ENCODE data around the gene LGALS7. TPM values are rescaled to one million over a fixed set of nuclear protein-coding genes. Genes with fewer than 3 reads are reported as not detected.

LGALS7 gene
- total and polyA plus RNA-seq, 10 of the 15 experiments (the other 5 are each of a cell fraction or from before 2014, with no cell fraction given): 0.19 TPM; not detected in 9

DNA sequence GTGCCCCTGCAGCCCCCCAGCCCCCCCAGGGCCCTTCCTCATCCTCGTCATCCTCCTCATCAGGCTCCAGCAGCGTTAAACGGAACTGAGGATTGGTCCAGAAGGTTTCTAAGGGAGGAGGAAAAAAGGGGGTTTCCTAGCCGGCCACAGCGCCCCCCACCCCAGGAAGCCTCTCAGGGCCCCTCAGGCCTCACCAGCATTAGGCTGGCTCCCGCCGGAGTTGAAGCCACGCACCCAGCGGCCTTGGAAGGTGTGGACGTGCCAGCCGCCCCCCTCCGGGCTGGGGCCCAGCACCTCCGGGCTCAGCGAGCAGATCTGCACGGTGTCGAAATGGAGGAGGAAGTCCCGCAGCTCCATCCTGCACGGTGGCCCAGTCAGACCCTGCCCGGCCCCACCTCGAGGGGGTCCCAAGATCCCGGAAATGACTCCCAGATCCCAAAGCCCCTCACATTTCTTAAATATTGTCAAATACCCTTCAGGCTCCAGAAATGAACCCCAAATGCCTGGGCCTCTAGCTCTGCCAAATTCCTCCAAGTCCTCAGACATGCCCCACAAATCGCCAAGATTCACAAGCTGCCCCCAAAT is 35.9 kb downstream of the LGALS7 start:
- no TSS peak for BruUV-seq (replicated peaks)
- H3K4me2 ChIP-seq (ENCODE audit: control insufficient read depth, insufficient read depth): peak overlapping the region; percentile 42
- H3K27ac ChIP-seq (ENCODE audit: control insufficient read depth, insufficient read depth): no peak overlapping the region
- H2AFZ ChIP-seq (ENCODE audit: control insufficient read depth, low read depth, low read length): peak overlapping the region; percentile 60; the same call in 1 of the 2 replicates
- ChIA-PET POLR2A (interaction anchor here (0.6 to 1.0 kb wide), 4 partner anchors 11 to 185 kb away, joined by 3 to 5 read pairs (median 4); no protein-coding TSS in a partner anchor), RAD21 (ENCODE audit: unreplicated experiment) (interaction anchor here (0.5 kb wide), 1 partner anchor 382 kb away, joined by 3 read pairs; no protein-coding TSS in a partner anchor), CTCF (interaction anchor here (1.5 kb wide), 1 partner anchor 163 kb away, joined by 5 read pairs; the partner anchor contains the start of gene NFKBIB), SMC1A (ENCODE audit: uncharacterized antibody, unreplicated experiment) (no interaction called here)
- H3K36me3 ChIP-seq (ENCODE audit: control insufficient read depth in 2 of 2, insufficient read depth in 2 of 2, low read length in 1 of 2): no peaks in the 10 kb centered on the region
- DNase-seq (ENCODE audit: low read depth, low spot score): no peak
- FAIRE-seq: no peak
- no peaks in the 10 kb centered on the region for H4K20me1 ChIP-seq (ENCODE audit: control insufficient read depth, insufficient read depth)
- 8% methylated on average over 19 of the region's 22 CpGs for WGBS (ENCODE audit: insufficient coverage, insufficient replicate concordance, low lambda C conversion rate, missing lambda C conversion rate)
- in situ Hi-C loops (cut with MboI) (no loop called here), intact Hi-C loops (cut with micrococcal nuclease; ENCODE audit: unreplicated experiment) (loop anchor here (10.0 kb wide), 1 partner anchor 223 kb away; no protein-coding TSS in a partner anchor)
- H3K4me1 ChIP-seq (ENCODE audit: control insufficient read depth, insufficient read depth, low read length): peaks cover 22% of the 10 kb centered on the region
- no peak overlapping the region for H3K9ac ChIP-seq (ENCODE audit: control insufficient read depth, insufficient read depth, low read length)
- no peaks in the 10 kb centered on the region for H3K27me3 ChIP-seq (replicated peaks in 1 of 2; ENCODE audit: control insufficient read depth in 2 of 2, insufficient read depth in 2 of 2, low read length in 1 of 2)
- ATAC-seq: no peak
- H3K4me3 ChIP-seq: no peak overlapping the region; the same call in 1 of the 2 replicates
- H3K9me3 ChIP-seq (replicated peaks; ENCODE audit: control insufficient read depth, insufficient read depth, low read length): no peaks in the 10 kb centered on the region
- TF ChIP-seq TCF3 (IDR thresholded peaks at IDR 0.05; ENCODE audit: borderline replicate concordance, insufficient read depth, low read depth, low read length) (no peak), ZBED1 (IDR thresholded peaks at IDR 0.05; ENCODE audit: borderline replicate concordance) (no peak), SMC3 (IDR thresholded peaks at IDR 0.05; ENCODE audit: borderline replicate concordance, low read length) (no peak), ZBTB33 (IDR thresholded peaks at IDR 0.05) (no peak), ZNF24 (IDR thresholded peaks at IDR 0.05) (no peak), SREBF2 (IDR thresholded peaks at IDR 0.05; ENCODE audit: low read length) (no peak), NFIC (IDR thresholded peaks at IDR 0.05; ENCODE audit: low read depth, low read length) (no peak), SMAD1 (IDR thresholded peaks at IDR 0.05; ENCODE audit: low read depth, partially characterized antibody) (no peak), BACH1 (IDR thresholded peaks at IDR 0.05; ENCODE audit: borderline replicate concordance) (no peak), IKZF2 (IDR thresholded peaks at IDR 0.05) (no peak), POU2F2 (IDR thresholded peaks at IDR 0.05; ENCODE audit: borderline replicate concordance, low read depth, low read length) (no peak)
- TF ChIP-seq, protein P1, sequence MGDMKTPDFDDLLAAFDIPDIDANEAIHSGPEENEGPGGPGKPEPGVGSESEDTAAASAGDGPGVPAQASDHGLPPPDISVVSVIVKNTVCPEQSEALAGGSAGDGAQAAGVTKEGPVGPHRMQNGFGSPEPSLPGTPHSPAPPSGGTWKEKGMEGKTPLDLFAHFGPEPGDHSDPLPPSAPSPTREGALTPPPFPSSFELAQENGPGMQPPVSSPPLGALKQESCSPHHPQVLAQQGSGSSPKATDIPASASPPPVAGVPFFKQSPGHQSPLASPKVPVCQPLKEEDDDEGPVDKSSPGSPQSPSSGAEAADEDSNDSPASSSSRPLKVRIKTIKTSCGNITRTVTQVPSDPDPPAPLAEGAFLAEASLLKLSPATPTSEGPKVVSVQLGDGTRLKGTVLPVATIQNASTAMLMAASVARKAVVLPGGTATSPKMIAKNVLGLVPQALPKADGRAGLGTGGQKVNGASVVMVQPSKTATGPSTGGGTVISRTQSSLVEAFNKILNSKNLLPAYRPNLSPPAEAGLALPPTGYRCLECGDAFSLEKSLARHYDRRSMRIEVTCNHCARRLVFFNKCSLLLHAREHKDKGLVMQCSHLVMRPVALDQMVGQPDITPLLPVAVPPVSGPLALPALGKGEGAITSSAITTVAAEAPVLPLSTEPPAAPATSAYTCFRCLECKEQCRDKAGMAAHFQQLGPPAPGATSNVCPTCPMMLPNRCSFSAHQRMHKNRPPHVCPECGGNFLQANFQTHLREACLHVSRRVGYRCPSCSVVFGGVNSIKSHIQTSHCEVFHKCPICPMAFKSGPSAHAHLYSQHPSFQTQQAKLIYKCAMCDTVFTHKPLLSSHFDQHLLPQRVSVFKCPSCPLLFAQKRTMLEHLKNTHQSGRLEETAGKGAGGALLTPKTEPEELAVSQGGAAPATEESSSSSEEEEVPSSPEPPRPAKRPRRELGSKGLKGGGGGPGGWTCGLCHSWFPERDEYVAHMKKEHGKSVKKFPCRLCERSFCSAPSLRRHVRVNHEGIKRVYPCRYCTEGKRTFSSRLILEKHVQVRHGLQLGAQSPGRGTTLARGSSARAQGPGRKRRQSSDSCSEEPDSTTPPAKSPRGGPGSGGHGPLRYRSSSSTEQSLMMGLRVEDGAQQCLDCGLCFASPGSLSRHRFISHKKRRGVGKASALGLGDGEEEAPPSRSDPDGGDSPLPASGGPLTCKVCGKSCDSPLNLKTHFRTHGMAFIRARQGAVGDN (IDR thresholded peaks at IDR 0.05): no peak
- TF ChIP-seq, protein P2, sequence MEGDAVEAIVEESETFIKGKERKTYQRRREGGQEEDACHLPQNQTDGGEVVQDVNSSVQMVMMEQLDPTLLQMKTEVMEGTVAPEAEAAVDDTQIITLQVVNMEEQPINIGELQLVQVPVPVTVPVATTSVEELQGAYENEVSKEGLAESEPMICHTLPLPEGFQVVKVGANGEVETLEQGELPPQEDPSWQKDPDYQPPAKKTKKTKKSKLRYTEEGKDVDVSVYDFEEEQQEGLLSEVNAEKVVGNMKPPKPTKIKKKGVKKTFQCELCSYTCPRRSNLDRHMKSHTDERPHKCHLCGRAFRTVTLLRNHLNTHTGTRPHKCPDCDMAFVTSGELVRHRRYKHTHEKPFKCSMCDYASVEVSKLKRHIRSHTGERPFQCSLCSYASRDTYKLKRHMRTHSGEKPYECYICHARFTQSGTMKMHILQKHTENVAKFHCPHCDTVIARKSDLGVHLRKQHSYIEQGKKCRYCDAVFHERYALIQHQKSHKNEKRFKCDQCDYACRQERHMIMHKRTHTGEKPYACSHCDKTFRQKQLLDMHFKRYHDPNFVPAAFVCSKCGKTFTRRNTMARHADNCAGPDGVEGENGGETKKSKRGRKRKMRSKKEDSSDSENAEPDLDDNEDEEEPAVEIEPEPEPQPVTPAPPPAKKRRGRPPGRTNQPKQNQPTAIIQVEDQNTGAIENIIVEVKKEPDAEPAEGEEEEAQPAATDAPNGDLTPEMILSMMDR (IDR thresholded peaks at IDR 0.05 in 2 of 3, conservative IDR thresholded peaks at IDR 0.05 in 1 of 3; ENCODE audit: control insufficient read depth in 2 of 3, extremely low read depth in 1 of 3, insufficient read depth in 1 of 3, low read depth in 3 of 3, low read length in 3 of 3): no peak
- no peaks in the 10 kb centered on the region; the same call in 1 of the 2 replicates for H3K79me2 ChIP-seq (ENCODE audit: control insufficient read depth, insufficient read depth, low read length)
